Cardiac fibroblast (primary cell): ENCODE measurements around the gene KIF3C.

Experiments
- DNase-seq, 2 donors: peaks; one replicate each; pipeline versions ENCODE4 v3.0.0 to v3.0.0-alpha.2; 2010; ENCODE audit warnings: low read depth in 2 of 2
- H3K4me3 ChIP-seq, 2 donors: replicated peaks in 1 of 2; 1 replicate in 1 of 2; 2 replicates in 1 of 2; pipeline ENCODE4 v1.5.1; 2011; ENCODE audit warnings: low read depth in 2 of 2, low read length in 2 of 2, mild to moderate bottlenecking in 2 of 2, moderate library complexity in 1 of 2
- CTCF ChIP-seq: IDR thresholded peaks from one replicate; pipeline ENCODE4 v1.5.1; 2011; ENCODE audit warnings: low read depth, mild to moderate bottlenecking, low read length, inconsistent platforms

KIF3C gene

GRCh38 chr2:25983735-25984134 is 1.4 kb upstream of the KIF3C start:
- H3K4me3 ChIP-seq = no peak overlapping the region
- peak in 1 of 2 donors; percentile 63 for DNase-seq
- no peak for TF ChIP-seq CTCF

GRCh38 chr2:25982968-25983280 is 627 bp upstream of the KIF3C start:
- peak overlapping the region; percentile 80 to 83 for H3K4me3 ChIP-seq
- no peak for TF ChIP-seq CTCF
- no peak for DNase-seq

GRCh38 chr2:25981596-25982272 is 563 bp downstream of the KIF3C start:
- TF ChIP-seq CTCF = no peak
- no peak for DNase-seq

GRCh38 chr2:25980951-25981350 is 1.3 kb downstream of the KIF3C start:
- H3K4me3 ChIP-seq = no peak overlapping the region
- TF ChIP-seq CTCF = no peak
- DNase-seq = no peak

More at GRCh38 chr2:25981596-25982272, 563 bp downstream of the KIF3C start:
- H3K4me3 ChIP-seq = peak overlapping the region; percentile 80 to 83

- TF ChIP-seq CTCF = no peak
- H3K4me3 ChIP-seq = no peak overlapping the region
- no peak for DNase-seq
These were observed 2.0 kb downstream of the KIF3C start for GRCh38 chr2:25980076-25980887.

- no peak for TF ChIP-seq CTCF
- no peak for DNase-seq
- H3K4me3 ChIP-seq = no peak overlapping the region
These were observed 3.3 kb downstream of the KIF3C start for GRCh38 chr2:25979001-25979400.
